Naive thymus-derived CD8-positive, alpha-beta T cell (primary cell): ENCODE results near the gene SBNO2. TPM values are rescaled to one million over a fixed set of nuclear protein-coding genes. Genes with fewer than 3 reads are reported as not detected.
A peak's percentile ranks its signal among the peaks of the same experiment; 100 is the strongest.

Experiments used
- ATAC-seq, 2 donors: fragments of 150-1000 bp; cut with Tn5 transposase in 1 of 2; sonication (Bioruptor Pico), chemical (Tn5 transposase) in 1 of 2; 1 replicate in 1 of 2; 2 replicates in 1 of 2; pipeline ENCODE4 v1.10.0; 2021; ENCODE audit warnings: mild to moderate bottlenecking in 2 of 2, moderate library complexity in 2 of 2
- POLR2A ChIA-PET: fragments of 350-600 bp; sonication (Branson Sonifier 250); formaldehyde crosslinking; loops from one replicate; lab custom pipeline; 2021; ENCODE audit warnings: antibody characterized with exemption; lab: Charles Lee
- DNase-seq, 10 donors: peaks; one replicate each; pipeline versions ENCODE4 v3.0.0 to v3.0.0-alpha.2; 2020 to 2022
- H3K27ac Mint-ChIP-seq, 10 donors: one replicate each; pipeline ENCODE4 v1.8.0; 2020 to 2022; ENCODE audit warnings: mild to moderate bottlenecking in 10 of 10, mixed read lengths in 10 of 10, moderate library complexity in 4 of 10, inconsistent platforms in 1 of 10
- H3K27me3 Mint-ChIP-seq, 5 donors: one replicate each; pipeline ENCODE4 v1.8.0; 2021 to 2022; ENCODE audit warnings: mixed read lengths in 5 of 5
- H3K36me3 Mint-ChIP-seq, 3 donors: one replicate each; pipeline ENCODE4 v1.8.0; 2020 to 2022; ENCODE audit warnings: mixed read lengths in 3 of 3, mild to moderate bottlenecking in 2 of 3, inconsistent platforms in 1 of 3
- H3K4me1 Mint-ChIP-seq, 4 donors: one replicate each; pipeline ENCODE4 v1.8.0; 2021 to 2022; ENCODE audit warnings: mixed read lengths in 4 of 4
- H3K4me3 Mint-ChIP-seq, 10 donors: one replicate each; pipeline ENCODE4 v1.8.0; 2020 to 2022; ENCODE audit warnings: mild to moderate bottlenecking in 10 of 10, mixed read lengths in 10 of 10, moderate library complexity in 6 of 10, inconsistent platforms in 1 of 10
- H3K9me3 Mint-ChIP-seq, 9 donors: one replicate each; pipeline ENCODE4 v1.8.0; 2020 to 2022; ENCODE audit warnings: mixed read lengths in 9 of 9, mild to moderate bottlenecking in 3 of 9, inconsistent platforms in 1 of 9, moderate library complexity in 1 of 9
- polyA plus RNA-seq, 3 donors: library from polyadenylated mRNA; unstranded; fragments of 300-500 nt; fragmentation: Illumina TruSeq; gene quantifications; one replicate each; pipeline ENCODE4 v1.2.3, GENCODE V29; 2021
- total RNA-seq, 8 experiments: library from RNA in 2 of 8; stranded (reverse) in 2 of 8; gene quantifications; one replicate each; pipeline ENCODE4 v1.2.3 and lab custom pipeline; 2021 to 2026

SBNO2 gene
- total and polyA plus RNA-seq, 5 experiments from 2014 or later, result 0.68 to 82.4 (median 2.3) TPM

DNA sequence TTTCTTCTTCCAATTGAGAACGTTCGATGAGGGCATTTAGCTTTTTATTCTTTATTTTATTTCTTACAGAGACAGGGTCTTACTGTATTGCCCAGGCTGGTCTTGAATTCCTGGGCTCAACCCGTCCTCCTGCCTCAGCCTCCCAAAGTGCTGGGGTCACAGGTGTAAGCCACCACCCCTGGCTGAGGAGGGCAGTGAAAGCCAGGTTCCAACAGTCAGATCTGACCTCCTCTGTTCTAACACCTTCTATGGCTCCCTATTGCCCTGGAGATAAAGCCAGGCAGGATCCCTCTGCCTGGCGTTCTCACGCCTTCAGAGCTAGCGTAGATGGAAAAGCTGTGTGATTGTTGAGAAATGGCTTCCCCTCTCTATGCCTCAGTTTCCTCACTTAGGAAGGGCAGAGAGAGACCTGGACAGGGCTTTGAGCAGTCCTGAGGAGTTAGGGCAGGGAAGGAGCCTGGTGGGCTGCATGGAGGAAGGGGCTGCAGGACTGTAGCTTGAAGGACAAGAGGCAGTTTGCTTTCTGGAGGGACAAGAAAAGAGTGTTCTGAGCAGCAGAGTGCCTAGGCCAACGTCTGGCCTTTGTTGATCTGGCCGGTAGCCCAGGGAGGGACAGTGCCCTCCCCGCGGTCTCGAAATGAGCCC lies 101.6 kb downstream of the SBNO2 start:
- Mint-ChIP-seq H3K4me3 (peak overlapping the region; percentile 75 to 97 (median 86)), H3K36me3 (peaks cover 0 to 70% (median 39%) of the 10 kb centered on the region in 3 donors), H3K27me3 (peaks cover 0 to 4% (median 0%) of the 10 kb centered on the region in 5 donors), H3K4me1 (peaks cover 33 to 65% (median 57%) of the 10 kb centered on the region in 4 donors), H3K9me3 (no peaks in the 10 kb centered on the region), H3K27ac (peak overlapping the region; percentile 87 to 98 (median 96))
- POLR2A ChIA-PET, result interaction anchor here (0.7 to 31.7 kb wide), 9 partner anchors 1 to 201 kb away, joined by 3 to 2279 read pairs (median 621); partner anchors contain the start of genes ABCA7, ARHGAP45, CNN2 and GPX4
- peak in 2 of 10 donors; percentile 13 to 25 for DNase-seq
- ATAC-seq, result no peak

- Mint-ChIP-seq H3K36me3 (peaks cover 0 to 59% (median 33%) of the 10 kb centered on the region in 3 donors), H3K27ac (peak overlapping the region; percentile 87 to 98 (median 96)), H3K4me1 (peaks cover 29 to 59% (median 53%) of the 10 kb centered on the region in 4 donors), H3K4me3 (peak overlapping the region; percentile 75 to 99 (median 88)), H3K27me3 (peaks cover 0 to 4% (median 0%) of the 10 kb centered on the region in 5 donors), H3K9me3 (no peaks in the 10 kb centered on the region)
- no peak for ATAC-seq
- DNase-seq, result peak in 2 of 10 donors; percentile 29 to 62
- POLR2A ChIA-PET, result interaction anchor here (1.0 to 31.7 kb wide), 10 partner anchors 11 to 411 kb away, joined by 3 to 2279 read pairs (median 4); partner anchors contain the start of genes ABCA7, CNN2, GPX4 and POLR2E
Measured at GRCh38 chr19:1070931-1071791, 102.9 kb downstream of the SBNO2 start.

- Mint-ChIP-seq H3K4me3 (peak overlapping the region in 9 of 10 donors; percentile 26 to 99 (median 90)), H3K4me1 (peaks cover 22 to 59% (median 53%) of the 10 kb centered on the region in 4 donors), H3K27ac (peak overlapping the region; percentile 46 to 97 (median 95)), H3K36me3 (peaks cover 0 to 53% (median 27%) of the 10 kb centered on the region in 3 donors), H3K9me3 (no peaks in the 10 kb centered on the region), H3K27me3 (peaks cover 0 to 4% (median 0%) of the 10 kb centered on the region in 5 donors)
- ATAC-seq, result no peak
- POLR2A ChIA-PET, result interaction anchor here (0.7 to 31.7 kb wide), 10 partner anchors 11 to 410 kb away, joined by 3 to 2279 read pairs (median 4); partner anchors contain the start of genes ABCA7, CIRBP, CNN2 and GPX4
- peak in 3 of 10 donors; percentile 10 to 60 (median 15) for DNase-seq
Measured at GRCh38 chr19:1070576-1070930, 103.5 kb downstream of the SBNO2 start.

DNA sequence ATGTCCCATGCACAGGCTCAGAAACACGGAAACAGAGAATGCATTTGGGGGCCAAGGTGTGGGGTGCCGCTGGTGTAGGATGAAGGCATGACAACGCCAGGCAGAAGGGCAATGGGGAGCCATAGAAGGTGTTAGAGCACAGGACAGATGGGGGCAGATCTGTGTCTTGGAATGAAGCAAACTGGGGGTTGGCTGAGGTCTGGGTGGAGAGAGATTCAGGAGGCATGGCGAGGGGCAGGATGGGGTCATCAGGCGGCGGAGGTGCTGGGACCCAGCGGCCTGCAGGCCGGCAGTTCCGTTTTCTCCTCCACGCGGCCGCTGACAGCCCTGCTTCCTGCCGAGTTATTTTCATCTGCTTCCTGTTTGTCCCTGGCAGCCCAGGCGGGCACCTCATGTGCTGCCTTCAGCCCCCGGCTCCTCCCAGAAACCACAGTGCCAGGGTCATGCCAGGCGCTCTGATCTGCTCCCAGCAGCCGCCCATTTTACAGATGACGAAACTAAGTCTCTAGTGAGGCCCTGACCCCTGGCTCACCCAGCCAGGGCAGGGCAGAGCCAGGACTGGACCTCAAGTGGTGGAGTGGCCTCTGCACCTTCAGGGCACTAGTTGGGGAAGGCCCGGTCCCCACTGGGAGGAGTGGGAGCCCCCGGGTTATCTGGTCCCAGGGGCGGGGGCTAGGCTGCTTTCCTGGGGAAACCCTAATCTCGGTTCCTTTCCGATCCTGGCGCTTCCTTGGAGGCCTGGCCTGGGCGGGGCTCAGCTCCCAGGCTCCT lies 104.9 kb downstream of the SBNO2 start:
- peak; percentile 49 to 91 (median 77) for DNase-seq
- Mint-ChIP-seq H3K36me3 (peaks cover 0 to 48% (median 23%) of the 10 kb centered on the region in 3 donors), H3K4me1 (peaks cover 27 to 66% (median 60%) of the 10 kb centered on the region in 4 donors), H3K4me3 (peak overlapping the region; percentile 89 to 99 (median 92)), H3K9me3 (no peaks in the 10 kb centered on the region), H3K27ac (peak overlapping the region; percentile 84 to 99 (median 96)), H3K27me3 (no peaks in the 10 kb centered on the region)
- POLR2A ChIA-PET, result interaction anchor here (0.6 to 31.7 kb wide), 9 partner anchors 13 to 200 kb away, joined by 3 to 2279 read pairs (median 28); partner anchors contain the start of genes ABCA7, CIRBP, CNN2 and GPX4
- ATAC-seq, result peak; percentile 27 to 29

DNA sequence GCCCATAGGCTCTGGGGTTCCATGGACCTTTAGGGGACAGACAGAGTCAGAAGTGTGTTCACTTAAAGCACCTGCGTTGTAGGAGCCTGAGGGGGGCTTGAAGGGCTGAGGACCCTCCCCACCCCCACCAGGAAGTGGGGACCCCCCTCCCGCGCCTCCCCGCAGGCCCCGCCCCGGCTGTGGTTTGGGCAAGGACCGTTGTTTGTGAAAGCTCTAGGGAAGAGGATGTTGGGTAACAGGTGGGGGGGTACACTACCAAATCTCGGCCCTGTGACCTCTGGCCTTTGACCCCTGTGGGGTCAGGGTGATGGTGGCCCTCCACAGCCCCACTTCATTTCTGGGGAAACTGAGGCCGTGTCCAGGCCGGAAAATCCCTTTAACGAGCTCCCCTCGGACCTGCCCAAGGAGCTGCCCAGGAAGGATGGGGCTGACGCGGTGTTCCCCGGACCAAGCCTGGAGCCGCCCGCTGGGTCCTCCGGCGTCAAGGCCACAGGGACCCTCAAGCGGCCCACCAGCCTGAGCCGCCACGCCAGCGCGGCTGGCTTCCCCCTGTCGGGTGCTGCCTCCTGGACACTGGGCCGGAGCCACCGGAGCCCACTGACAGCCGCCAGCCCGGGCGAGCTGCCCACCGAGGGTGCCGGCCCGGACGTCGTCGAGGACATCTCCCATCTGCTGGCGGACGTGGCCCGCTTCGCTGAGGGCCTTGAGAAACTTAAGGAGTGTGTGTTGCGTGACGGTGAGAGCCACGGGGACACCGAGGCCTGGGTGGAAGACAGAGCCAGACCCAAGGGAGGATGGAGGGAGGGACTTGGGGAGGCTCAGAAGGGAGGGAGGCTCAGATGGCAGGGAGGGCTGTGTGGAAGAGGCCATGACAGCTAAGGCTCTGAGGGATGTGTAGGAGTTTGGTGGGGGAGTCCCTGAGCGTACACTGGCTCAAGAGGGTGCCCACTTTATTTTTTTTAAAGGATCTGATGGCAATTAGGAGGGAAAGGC lies 105.8 kb downstream of the SBNO2 start:
- Mint-ChIP-seq H3K27me3 (no peaks in the 10 kb centered on the region), H3K9me3 (no peaks in the 10 kb centered on the region), H3K36me3 (peaks cover 0 to 43% (median 23%) of the 10 kb centered on the region in 3 donors), H3K4me3 (peak overlapping the region; percentile 89 to 99 (median 92)), H3K4me1 (peaks cover 26 to 64% (median 55%) of the 10 kb centered on the region in 4 donors), H3K27ac (peak overlapping the region; percentile 89 to 99 (median 97))
- DNase-seq, result peak; percentile 66 to 95 (median 84)
- POLR2A ChIA-PET, result interaction anchor here (0.5 to 31.7 kb wide), 29 partner anchors 13 to 984 kb away, joined by 3 to 2279 read pairs (median 7); partner anchors contain the start of genes ABCA7, ATP5F1D, CIRBP and CNN2
- peak; percentile 10 to 30 for ATAC-seq

DNA sequence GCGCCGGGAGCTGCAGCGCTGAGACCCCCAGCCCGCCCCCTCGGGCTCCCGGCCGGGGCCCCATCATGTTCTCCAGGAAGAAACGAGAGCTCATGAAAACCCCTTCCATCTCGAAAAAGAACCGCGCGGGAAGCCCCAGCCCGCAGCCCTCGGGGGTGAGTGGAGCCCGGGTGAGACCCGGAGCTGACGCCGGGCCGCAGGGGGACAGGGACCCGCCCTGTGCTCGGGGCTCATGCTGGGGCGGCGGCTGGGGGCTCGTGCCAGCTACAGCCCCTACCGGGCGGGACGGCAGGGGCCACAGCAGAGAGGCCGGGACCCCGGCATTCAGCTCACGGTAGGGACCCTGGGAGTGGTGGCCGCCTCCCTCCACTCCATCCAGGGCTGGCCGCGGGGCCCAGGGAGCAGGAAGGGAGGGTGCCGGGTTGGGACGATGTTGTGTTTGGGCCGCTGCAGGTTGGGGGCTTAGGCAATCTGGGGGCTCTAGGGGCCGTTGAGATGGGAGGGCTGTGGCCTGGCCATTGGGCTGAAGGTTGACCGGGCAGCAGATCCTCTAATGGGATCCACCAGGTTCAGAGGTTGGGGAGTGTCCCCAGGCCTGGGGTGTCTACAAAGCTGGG lies 106.6 kb downstream of the SBNO2 start:
- POLR2A ChIA-PET, result interaction anchor here (0.5 to 31.7 kb wide), 35 partner anchors 12 to 1975 kb away, joined by 3 to 2279 read pairs (median 6); partner anchors contain the start of genes ABCA7, ATP5F1D, CIRBP and CNN2
- no peaks in the 10 kb centered on the region for H3K9me3 Mint-ChIP-seq
- DNase-seq (peak; percentile 60 to 90 (median 86)), ATAC-seq (peak; percentile 56 to 67)
- H3K27ac Mint-ChIP-seq, result peak overlapping the region; percentile 89 to 99 (median 97)
- H3K36me3 Mint-ChIP-seq, result peaks cover 0 to 35% (median 17%) of the 10 kb centered on the region in 3 donors
- H3K27me3 Mint-ChIP-seq, result no peaks in the 10 kb centered on the region
- H3K4me3 Mint-ChIP-seq, result peak overlapping the region; percentile 89 to 99 (median 92)
- peaks cover 21 to 56% (median 47%) of the 10 kb centered on the region in 4 donors for H3K4me1 Mint-ChIP-seq

- Mint-ChIP-seq H3K27ac (peak within 1 kb of the TSS; percentile 89 to 99 (median 97)), H3K4me3 (peak within 1 kb of the TSS; percentile 89 to 99 (median 92)), H3K4me1 (peaks cover 19 to 50% (median 41%) of the 10 kb centered on the region in 4 donors), H3K27me3 (no peaks in the 10 kb centered on the region), H3K36me3 (peaks cover 0 to 29% (median 14%) of the 10 kb centered on the region in 3 donors), H3K9me3 (no peaks in the 10 kb centered on the region)
- POLR2A ChIA-PET, result interaction anchor here (0.5 to 31.7 kb wide), 32 partner anchors 11 to 1976 kb away, joined by 3 to 2279 read pairs (median 6); partner anchors contain the start of genes ABCA7, ATP5F1D, CIRBP and CNN2
- DNase-seq (peak; percentile 79 to 94 (median 87)), ATAC-seq (peak; percentile 53 to 58)
Measured at GRCh38 chr19:1066748-1067340, 107.2 kb downstream of the SBNO2 start, which contains the start of gene ARHGAP45. Gene ARHGAP45 (plus strand): TSS chr19:1067167. CDS start chr19:1067406, 239 bp downstream.

GRCh38 chr19:1066251-1066747 lies 107.8 kb downstream of the SBNO2 start:
- ATAC-seq (no peak), DNase-seq (peak in 2 of 10 donors; percentile 15 to 65)
- peak overlapping the region; percentile 72 to 92 (median 79) for H3K4me3 Mint-ChIP-seq
- H3K9me3 Mint-ChIP-seq, result peaks cover 0 to 2% (median 0%) of the 10 kb centered on the region in 9 donors
- H3K27ac Mint-ChIP-seq, result peak overlapping the region in 7 of 10 donors; percentile 74 to 97 (median 91)
- H3K4me1 Mint-ChIP-seq, result peaks cover 16 to 46% (median 38%) of the 10 kb centered on the region in 4 donors
- no peaks in the 10 kb centered on the region for H3K27me3 Mint-ChIP-seq
- peaks cover 0 to 26% (median 11%) of the 10 kb centered on the region in 3 donors for H3K36me3 Mint-ChIP-seq
- POLR2A ChIA-PET, result interaction anchor here (0.6 to 31.7 kb wide), 23 partner anchors 11 to 1022 kb away, joined by 3 to 2279 read pairs (median 8); partner anchors contain the start of genes ABCA7, CIRBP, CNN2 and GPX4

- no peaks in the 10 kb centered on the region for H3K27me3 Mint-ChIP-seq
- peaks cover 16 to 46% (median 36%) of the 10 kb centered on the region in 4 donors for H3K4me1 Mint-ChIP-seq
- H3K4me3 Mint-ChIP-seq, result peak overlapping the region; percentile 42 to 92 (median 69)
- peak in 2 of 10 donors; percentile 4 to 58 for DNase-seq
- peak overlapping the region in 9 of 10 donors; percentile 66 to 97 (median 81) for H3K27ac Mint-ChIP-seq
- peaks cover 0 to 25% (median 11%) of the 10 kb centered on the region in 3 donors for H3K36me3 Mint-ChIP-seq
- no peak for ATAC-seq
- H3K9me3 Mint-ChIP-seq, result peaks cover 0 to 2% (median 0%) of the 10 kb centered on the region in 9 donors
- POLR2A ChIA-PET, result interaction anchor here (0.6 to 31.7 kb wide), 15 partner anchors 10 to 390 kb away, joined by 3 to 2279 read pairs (median 15); partner anchors contain the start of genes ABCA7, CIRBP, CNN2 and GPX4
Measured at GRCh38 chr19:1065606-1066109, 108.4 kb downstream of the SBNO2 start.
